Measurements from ENCODE around the gene ZNF276.

ZNF276 gene

DNA sequence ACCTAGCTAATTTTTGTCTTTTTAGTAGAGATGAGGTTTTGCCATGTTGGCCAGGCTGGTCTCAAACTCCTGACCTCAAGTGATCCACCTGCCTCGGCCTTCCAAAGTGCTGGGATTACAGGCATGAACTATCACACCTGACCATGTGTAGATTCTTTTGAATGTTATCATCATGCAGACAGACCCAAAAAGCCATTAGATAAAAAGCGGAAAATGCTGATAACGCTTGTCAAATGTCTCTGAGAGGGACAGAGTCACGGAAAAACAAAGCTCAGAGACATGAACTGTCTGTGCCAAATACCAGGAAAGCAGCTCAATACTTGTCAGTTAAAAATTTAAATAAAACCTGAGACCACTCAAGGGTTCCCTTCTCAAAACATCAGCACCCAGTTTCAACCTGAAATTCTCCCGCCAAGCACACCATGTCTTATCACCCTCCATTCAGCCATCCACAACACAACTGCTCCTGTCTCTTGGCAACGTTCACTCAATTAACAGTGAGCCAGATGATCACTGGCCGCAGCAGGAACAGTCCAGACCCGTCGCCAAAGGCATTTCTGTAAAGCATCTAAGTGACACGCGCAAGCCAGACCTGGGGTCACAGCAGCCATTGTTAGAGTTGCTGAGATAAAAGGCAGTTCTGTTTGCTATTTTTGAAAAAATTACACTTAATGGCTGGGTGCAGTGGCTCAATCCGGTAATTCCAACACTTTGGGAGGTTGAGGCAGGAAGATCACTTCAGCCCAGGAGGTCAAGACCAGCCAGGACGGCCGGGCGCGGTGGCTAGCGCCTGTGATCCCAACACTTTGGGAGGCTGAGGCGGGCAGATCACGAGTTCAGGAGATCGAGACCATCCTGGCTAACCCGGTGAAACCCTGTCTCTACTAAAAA is 65.4 kb downstream of the ZNF276 start:
- TF ChIP-seq, protein P1, sequence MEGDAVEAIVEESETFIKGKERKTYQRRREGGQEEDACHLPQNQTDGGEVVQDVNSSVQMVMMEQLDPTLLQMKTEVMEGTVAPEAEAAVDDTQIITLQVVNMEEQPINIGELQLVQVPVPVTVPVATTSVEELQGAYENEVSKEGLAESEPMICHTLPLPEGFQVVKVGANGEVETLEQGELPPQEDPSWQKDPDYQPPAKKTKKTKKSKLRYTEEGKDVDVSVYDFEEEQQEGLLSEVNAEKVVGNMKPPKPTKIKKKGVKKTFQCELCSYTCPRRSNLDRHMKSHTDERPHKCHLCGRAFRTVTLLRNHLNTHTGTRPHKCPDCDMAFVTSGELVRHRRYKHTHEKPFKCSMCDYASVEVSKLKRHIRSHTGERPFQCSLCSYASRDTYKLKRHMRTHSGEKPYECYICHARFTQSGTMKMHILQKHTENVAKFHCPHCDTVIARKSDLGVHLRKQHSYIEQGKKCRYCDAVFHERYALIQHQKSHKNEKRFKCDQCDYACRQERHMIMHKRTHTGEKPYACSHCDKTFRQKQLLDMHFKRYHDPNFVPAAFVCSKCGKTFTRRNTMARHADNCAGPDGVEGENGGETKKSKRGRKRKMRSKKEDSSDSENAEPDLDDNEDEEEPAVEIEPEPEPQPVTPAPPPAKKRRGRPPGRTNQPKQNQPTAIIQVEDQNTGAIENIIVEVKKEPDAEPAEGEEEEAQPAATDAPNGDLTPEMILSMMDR (IDR thresholded peaks at IDR 0.05; ENCODE audit: insufficient read depth, low read depth, low read length, missing control alignments): no peak
- no peak overlapping the region for H3K4me3 ChIP-seq (ENCODE audit: low read depth, low read length)
- DNase-seq (ENCODE audit: low read depth): no peak

GRCh38 chr16:89787365-89787805 is 66.0 kb downstream of the ZNF276 start:
- no peak for DNase-seq (ENCODE audit: low read depth)
- TF ChIP-seq, protein P1 (IDR thresholded peaks at IDR 0.05; ENCODE audit: insufficient read depth, low read depth, low read length, missing control alignments): no peak
- no peak overlapping the region for H3K4me3 ChIP-seq (ENCODE audit: low read depth, low read length)
